HEK293T (cell line): Measurements from ENCODE around the gene NOS3.

ENCODE experiments used
- CTCF ChIA-PET: fragments of 350-600 bp; formaldehyde crosslinking; extraction: SDS; loops from one replicate; lab custom pipeline; 2021; ENCODE audit warnings: antibody characterized with exemption, inconsistent platforms; lab: Yijun Ruan, JAX
- POLR2A ChIA-PET: fragments of 350-600 bp; formaldehyde crosslinking; extraction: SDS; loops from one replicate; lab custom pipeline; 2020; ENCODE audit warnings: antibody characterized with exemption, inconsistent platforms; lab: Yijun Ruan, JAX
- DNase-seq: peaks from one replicate; pipeline ENCODE4 v3.0.0; 2012; ENCODE audit warnings: mixed read lengths; ENCODE audit errors: extremely low spot score
- ARNT ChIP-seq: fragments of 450-650 bp; IDR thresholded peaks from 2 replicates; pipeline ENCODE4 v1.6.1; 2017; ENCODE audit warnings: mild to moderate bottlenecking
- BHLHE40 ChIP-seq: fragments of 450-650 bp; IDR thresholded peaks from 2 replicates; pipeline ENCODE4 v1.6.1; 2016; ENCODE audit warnings: mild to moderate bottlenecking, moderate library complexity, borderline replicate concordance
- CTBP1 ChIP-seq: fragments of 450-650 bp; IDR thresholded peaks from 2 replicates; pipeline ENCODE4 v1.6.1; 2016; ENCODE audit warnings: borderline replicate concordance
- ELF4 ChIP-seq: fragments of 450-650 bp; IDR thresholded peaks from 2 replicates; pipeline ENCODE4 v1.6.1; 2017; ENCODE audit warnings: antibody characterized with exemption
- FOXA1 ChIP-seq: fragments of 450-650 bp; IDR thresholded peaks from 2 replicates; pipeline ENCODE4 v1.6.1; 2016; ENCODE audit warnings: mild to moderate bottlenecking
- FOXK2 ChIP-seq: fragments of 450-650 bp; IDR thresholded peaks from 2 replicates; pipeline ENCODE4 v1.6.1; 2016; ENCODE audit warnings: mild to moderate bottlenecking
- FOXM1 ChIP-seq: fragments of 450-650 bp; IDR thresholded peaks from 2 replicates; pipeline ENCODE4 v1.6.1; 2017; ENCODE audit warnings: mild to moderate bottlenecking, borderline replicate concordance
- HDGF ChIP-seq: fragments of 450-650 bp; IDR thresholded peaks from 2 replicates; pipeline ENCODE4 v1.6.1; 2017; ENCODE audit warnings: antibody characterized with exemption, borderline replicate concordance
- L3MBTL2 ChIP-seq: fragments of 450-650 bp; conservative IDR thresholded peaks from 2 replicates; pipeline ENCODE4 v1.6.1; 2016; ENCODE audit warnings: mild to moderate bottlenecking
- LEF1 ChIP-seq: fragments of 450-650 bp; IDR thresholded peaks from 2 replicates; pipeline ENCODE4 v1.6.1; 2017; ENCODE audit warnings: mild to moderate bottlenecking, borderline replicate concordance
- NFRKB ChIP-seq: fragments of 450-650 bp; IDR thresholded peaks from 2 replicates; pipeline ENCODE4 v1.6.1; 2016; ENCODE audit warnings: mild to moderate bottlenecking, moderate library complexity
- PKNOX1 ChIP-seq: fragments of 450-650 bp; IDR thresholded peaks from 2 replicates; pipeline ENCODE4 v1.6.1; 2016
- SP1 ChIP-seq: fragments of 450-650 bp; IDR thresholded peaks from 2 replicates; pipeline ENCODE4 v1.6.1; 2017
- SUZ12 ChIP-seq: fragments of 450-650 bp; IDR thresholded peaks from 2 replicates; pipeline ENCODE4 v1.6.1; 2016; ENCODE audit warnings: mild to moderate bottlenecking
- TARDBP ChIP-seq: fragments of 450-650 bp; IDR thresholded peaks from 2 replicates; pipeline ENCODE4 v1.6.1; 2016
- ZNF384 ChIP-seq: fragments of 450-650 bp; IDR thresholded peaks from 2 replicates; pipeline ENCODE4 v1.6.1; 2016

The NOS3 gene

GRCh38 chr7:151000897-151001495, 10.2 kb downstream of the NOS3 start:
- no peak for DNase-seq
- CTCF ChIA-PET = interaction anchor here (0.8 kb wide), 1 partner anchor 109 kb away, joined by 3 read pairs; no protein-coding TSS in a partner anchor
- no peak for TF ChIP-seq HDGF
- TF ChIP-seq BHLHE40 = no peak
- TF ChIP-seq ARNT = no peak
- TF ChIP-seq FOXM1 = no peak
- TF ChIP-seq FOXK2 = no peak
- no peak for TF ChIP-seq SUZ12
- TF ChIP-seq LEF1 = no peak
- no peak for TF ChIP-seq L3MBTL2
- no peak for TF ChIP-seq FOXA1
- no peak for TF ChIP-seq NFRKB
- TF ChIP-seq TARDBP = no peak
- no peak for TF ChIP-seq ZNF384
- POLR2A ChIA-PET = no interaction called here

GRCh38 chr7:151001546-151001945, 10.7 kb downstream of the NOS3 start:
- POLR2A ChIA-PET = no interaction called here

GRCh38 chr7:151003572-151003971, 12.8 kb downstream of the NOS3 start:
- ChIA-PET CTCF (interaction anchor here (1.0 kb wide), 1 partner anchor 9 kb away, joined by 3 read pairs; no protein-coding TSS in a partner anchor), POLR2A (no interaction called here)
- no peak for DNase-seq
- TF ChIP-seq ARNT (peak; percentile 16; the same call in 1 of the 2 replicates), L3MBTL2 (no peak)

More at GRCh38 chr7:151001546-151001945, 10.7 kb downstream of the NOS3 start:
- TF ChIP-seq SUZ12 (no peak), FOXM1 (no peak), FOXA1 (no peak), LEF1 (no peak), TARDBP (no peak), NFRKB (no peak), ARNT (no peak), BHLHE40 (no peak), L3MBTL2 (no peak), ELF4 (no peak), ZNF384 (no peak), PKNOX1 (no peak), FOXK2 (no peak), SP1 (no peak)
- no peak for DNase-seq
- CTCF ChIA-PET = interaction anchor here (0.8 kb wide), 1 partner anchor 109 kb away, joined by 3 read pairs; no protein-coding TSS in a partner anchor

- POLR2A ChIA-PET = no interaction called here
- CTCF ChIA-PET = interaction anchor here (6.7 kb wide), 1 partner anchor 12 kb away, joined by 40 read pairs; no protein-coding TSS in a partner anchor
These were observed 14.7 kb downstream of the NOS3 start for GRCh38 chr7:151005566-151005965.

GRCh38 chr7:151006590-151007300, 15.9 kb downstream of the NOS3 start:
- CTCF ChIA-PET = interaction anchor here (0.9 to 6.7 kb wide), 2 partner anchors 11 to 44 kb away, joined by 4 to 40 read pairs; no protein-coding TSS in a partner anchor
- POLR2A ChIA-PET = no interaction called here
- TF ChIP-seq L3MBTL2 (no peak), CTBP1 (no peak), SP1 (no peak), NFRKB (no peak), BHLHE40 (no peak), ELF4 (no peak)
- no peak for DNase-seq

More at GRCh38 chr7:151005566-151005965, 14.7 kb downstream of the NOS3 start:
- no peak for TF ChIP-seq FOXK2
- TF ChIP-seq FOXA1 = no peak
- TF ChIP-seq BHLHE40 = no peak
- no peak for TF ChIP-seq PKNOX1
- TF ChIP-seq ARNT = no peak
- no peak for TF ChIP-seq TARDBP
- no peak for TF ChIP-seq FOXM1
- no peak for TF ChIP-seq CTBP1
- DNase-seq = no peak

GRCh38 chr7:151007469-151007898, 16.7 kb downstream of the NOS3 start:
- TF ChIP-seq CTBP1 (no peak), TARDBP (no peak), ZNF384 (no peak), FOXM1 (no peak), NFRKB (no peak), HDGF (no peak), LEF1 (no peak), ELF4 (no peak), L3MBTL2 (no peak), SP1 (no peak), FOXA1 (no peak), ARNT (no peak), PKNOX1 (no peak), BHLHE40 (no peak), SUZ12 (no peak), FOXK2 (no peak)
- DNase-seq = no peak
- ChIA-PET POLR2A (interaction anchor here (1.1 kb wide), 1 partner anchor 13 kb away, joined by 4 read pairs; no protein-coding TSS in a partner anchor), CTCF (interaction anchor here (0.9 to 6.7 kb wide), 3 partner anchors 11 to 45 kb away, joined by 3 to 40 read pairs (median 4); no protein-coding TSS in a partner anchor)
